HL-60 (cell line): ENCODE results near the gene CIB2.

Source experiments
- DNase-seq, 2 experiments: peaks; one replicate each; pipeline ENCODE4 v3.0.0-alpha.2; 2010 to 2020; ENCODE audit warnings: low read depth in 1 of 2, low spot score in 1 of 2
- H3K27ac ChIP-seq: fragments of 250-450 bp; sonication (Bioruptor Pico); replicated peaks from 2 replicates; pipeline ENCODE4 v1.5.1; 2020; ENCODE audit warnings: mild to moderate bottlenecking, moderate library complexity
- H3K27me3 ChIP-seq: fragments of 250-450 bp; sonication (Bioruptor Pico); 2 replicates; pipeline ENCODE4 v1.5.1; 2021; ENCODE audit warnings: mild to moderate bottlenecking, moderate library complexity; ENCODE audit not compliant: insufficient read depth, poor library complexity, severe bottlenecking
- H3K4me3 ChIP-seq: replicated peaks from 2 replicates; pipeline ENCODE4 v1.5.1; 2011; ENCODE audit warnings: mild to moderate bottlenecking, control low read depth, low read length; ENCODE audit not compliant: insufficient read depth
- GABPA ChIP-seq: IDR thresholded peaks from 2 replicates; pipeline ENCODE4 v1.6.1; 2012; ENCODE audit warnings: low read depth
- POLR2AphosphoS5 ChIP-seq: IDR thresholded peaks from 2 replicates; pipeline ENCODE4 v1.6.1; 2012; ENCODE audit warnings: low read depth
- SPI1 ChIP-seq: IDR thresholded peaks from 2 replicates; pipeline ENCODE4 v1.6.1; 2012; ENCODE audit warnings: low read depth, mild to moderate bottlenecking, borderline replicate concordance
- TF ChIP-seq, protein P1 (sequence below): IDR thresholded peaks from one replicate; pipeline ENCODE4 v1.5.1; 2011; ENCODE audit warnings: low read length, control low read depth, inconsistent platforms; ENCODE audit not compliant: insufficient read depth
- TF ChIP-seq, protein P2 (sequence below): IDR thresholded peaks from 2 replicates; pipeline ENCODE4 v1.6.1; 2012; ENCODE audit warnings: low read depth; ENCODE audit not compliant: insufficient replicate concordance

CIB2 gene

DNA sequence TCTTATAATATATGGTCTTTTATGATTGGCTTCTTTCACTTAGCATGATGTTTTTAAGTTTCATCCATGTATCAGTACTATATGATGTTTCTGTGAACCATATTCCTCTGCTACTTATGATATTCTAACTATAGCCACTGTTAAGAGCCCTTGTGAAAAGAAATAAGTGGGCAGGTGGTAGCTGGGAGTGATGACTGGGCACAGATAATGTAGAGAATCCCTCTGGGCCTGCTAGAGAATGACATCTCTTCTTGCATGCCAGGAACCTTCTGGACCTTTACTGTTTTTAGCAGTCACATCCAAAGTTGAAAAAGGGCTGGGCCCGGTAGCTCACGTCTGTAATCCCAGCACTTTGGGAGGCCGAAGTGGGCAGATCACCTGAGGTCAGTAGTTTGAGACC lies 28.1 kb upstream of the CIB2 start:
- Histone ChIP-seq H3K27ac (no peak overlapping the region), H3K27me3 (no peaks in the 10 kb centered on the region), H3K4me3 (no peak overlapping the region)
- no peak for DNase-seq
- TF ChIP-seq SPI1 = no peak
- TF ChIP-seq POLR2AphosphoS5 = no peak
- TF ChIP-seq GABPA = no peak
- TF ChIP-seq, protein P1, sequence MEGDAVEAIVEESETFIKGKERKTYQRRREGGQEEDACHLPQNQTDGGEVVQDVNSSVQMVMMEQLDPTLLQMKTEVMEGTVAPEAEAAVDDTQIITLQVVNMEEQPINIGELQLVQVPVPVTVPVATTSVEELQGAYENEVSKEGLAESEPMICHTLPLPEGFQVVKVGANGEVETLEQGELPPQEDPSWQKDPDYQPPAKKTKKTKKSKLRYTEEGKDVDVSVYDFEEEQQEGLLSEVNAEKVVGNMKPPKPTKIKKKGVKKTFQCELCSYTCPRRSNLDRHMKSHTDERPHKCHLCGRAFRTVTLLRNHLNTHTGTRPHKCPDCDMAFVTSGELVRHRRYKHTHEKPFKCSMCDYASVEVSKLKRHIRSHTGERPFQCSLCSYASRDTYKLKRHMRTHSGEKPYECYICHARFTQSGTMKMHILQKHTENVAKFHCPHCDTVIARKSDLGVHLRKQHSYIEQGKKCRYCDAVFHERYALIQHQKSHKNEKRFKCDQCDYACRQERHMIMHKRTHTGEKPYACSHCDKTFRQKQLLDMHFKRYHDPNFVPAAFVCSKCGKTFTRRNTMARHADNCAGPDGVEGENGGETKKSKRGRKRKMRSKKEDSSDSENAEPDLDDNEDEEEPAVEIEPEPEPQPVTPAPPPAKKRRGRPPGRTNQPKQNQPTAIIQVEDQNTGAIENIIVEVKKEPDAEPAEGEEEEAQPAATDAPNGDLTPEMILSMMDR = no peak
- TF ChIP-seq, protein P2, sequence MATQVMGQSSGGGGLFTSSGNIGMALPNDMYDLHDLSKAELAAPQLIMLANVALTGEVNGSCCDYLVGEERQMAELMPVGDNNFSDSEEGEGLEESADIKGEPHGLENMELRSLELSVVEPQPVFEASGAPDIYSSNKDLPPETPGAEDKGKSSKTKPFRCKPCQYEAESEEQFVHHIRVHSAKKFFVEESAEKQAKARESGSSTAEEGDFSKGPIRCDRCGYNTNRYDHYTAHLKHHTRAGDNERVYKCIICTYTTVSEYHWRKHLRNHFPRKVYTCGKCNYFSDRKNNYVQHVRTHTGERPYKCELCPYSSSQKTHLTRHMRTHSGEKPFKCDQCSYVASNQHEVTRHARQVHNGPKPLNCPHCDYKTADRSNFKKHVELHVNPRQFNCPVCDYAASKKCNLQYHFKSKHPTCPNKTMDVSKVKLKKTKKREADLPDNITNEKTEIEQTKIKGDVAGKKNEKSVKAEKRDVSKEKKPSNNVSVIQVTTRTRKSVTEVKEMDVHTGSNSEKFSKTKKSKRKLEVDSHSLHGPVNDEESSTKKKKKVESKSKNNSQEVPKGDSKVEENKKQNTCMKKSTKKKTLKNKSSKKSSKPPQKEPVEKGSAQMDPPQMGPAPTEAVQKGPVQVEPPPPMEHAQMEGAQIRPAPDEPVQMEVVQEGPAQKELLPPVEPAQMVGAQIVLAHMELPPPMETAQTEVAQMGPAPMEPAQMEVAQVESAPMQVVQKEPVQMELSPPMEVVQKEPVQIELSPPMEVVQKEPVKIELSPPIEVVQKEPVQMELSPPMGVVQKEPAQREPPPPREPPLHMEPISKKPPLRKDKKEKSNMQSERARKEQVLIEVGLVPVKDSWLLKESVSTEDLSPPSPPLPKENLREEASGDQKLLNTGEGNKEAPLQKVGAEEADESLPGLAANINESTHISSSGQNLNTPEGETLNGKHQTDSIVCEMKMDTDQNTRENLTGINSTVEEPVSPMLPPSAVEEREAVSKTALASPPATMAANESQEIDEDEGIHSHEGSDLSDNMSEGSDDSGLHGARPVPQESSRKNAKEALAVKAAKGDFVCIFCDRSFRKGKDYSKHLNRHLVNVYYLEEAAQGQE = no peak

DNA sequence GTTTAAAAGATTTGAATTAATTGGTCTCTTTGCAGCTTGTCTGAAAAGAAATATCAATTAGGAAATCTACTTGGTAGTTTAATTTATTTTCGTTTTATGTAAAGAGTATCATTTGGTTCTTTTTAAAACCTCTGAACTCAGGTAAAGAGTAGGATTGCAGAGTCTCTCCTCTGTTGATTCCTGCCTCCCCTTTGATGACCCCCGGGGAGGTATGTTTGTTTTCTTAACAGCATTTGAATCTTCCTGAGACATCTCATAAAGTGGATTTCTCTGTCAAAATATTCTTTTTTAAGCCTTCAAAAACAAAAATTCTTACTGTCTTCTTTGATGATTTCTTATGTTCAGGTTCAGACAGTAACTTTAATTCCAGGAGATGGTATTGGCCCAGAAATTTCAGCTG lies 26.0 kb upstream of the CIB2 start:
- TF ChIP-seq POLR2AphosphoS5 = no peak
- TF ChIP-seq, protein P1 = no peak
- TF ChIP-seq GABPA = no peak
- TF ChIP-seq SPI1 = no peak
- Histone ChIP-seq H3K4me3 (no peak overlapping the region), H3K27ac (no peak overlapping the region), H3K27me3 (no peaks in the 10 kb centered on the region)
- no peak for DNase-seq

DNA sequence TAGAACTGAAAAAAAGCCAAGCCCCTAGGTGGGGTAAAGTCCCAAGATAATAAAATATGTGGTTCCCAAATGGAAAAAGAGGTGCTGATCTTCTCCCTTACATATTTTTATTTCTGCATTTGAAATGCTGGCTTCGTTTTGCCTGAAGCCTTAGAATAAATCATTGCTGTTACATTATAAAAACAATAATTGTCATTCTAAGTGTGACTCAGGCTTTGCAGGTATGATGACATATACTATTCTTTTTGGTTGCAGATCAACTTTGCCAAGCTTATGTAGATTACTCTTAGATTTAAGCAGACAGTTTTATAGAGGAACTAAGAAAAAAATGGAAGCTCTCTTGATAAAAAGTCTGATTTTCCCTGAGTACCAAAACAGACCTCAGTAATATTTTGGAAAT lies 25.4 kb upstream of the CIB2 start:
- H3K4me3 ChIP-seq = no peak overlapping the region
- H3K27ac ChIP-seq = no peak overlapping the region
- no peaks in the 10 kb centered on the region for H3K27me3 ChIP-seq
- TF ChIP-seq, protein P2 = no peak
- TF ChIP-seq, protein P1 = no peak
- TF ChIP-seq SPI1 = no peak
- TF ChIP-seq GABPA = no peak
- no peak for TF ChIP-seq POLR2AphosphoS5
- DNase-seq = no peak

DNA sequence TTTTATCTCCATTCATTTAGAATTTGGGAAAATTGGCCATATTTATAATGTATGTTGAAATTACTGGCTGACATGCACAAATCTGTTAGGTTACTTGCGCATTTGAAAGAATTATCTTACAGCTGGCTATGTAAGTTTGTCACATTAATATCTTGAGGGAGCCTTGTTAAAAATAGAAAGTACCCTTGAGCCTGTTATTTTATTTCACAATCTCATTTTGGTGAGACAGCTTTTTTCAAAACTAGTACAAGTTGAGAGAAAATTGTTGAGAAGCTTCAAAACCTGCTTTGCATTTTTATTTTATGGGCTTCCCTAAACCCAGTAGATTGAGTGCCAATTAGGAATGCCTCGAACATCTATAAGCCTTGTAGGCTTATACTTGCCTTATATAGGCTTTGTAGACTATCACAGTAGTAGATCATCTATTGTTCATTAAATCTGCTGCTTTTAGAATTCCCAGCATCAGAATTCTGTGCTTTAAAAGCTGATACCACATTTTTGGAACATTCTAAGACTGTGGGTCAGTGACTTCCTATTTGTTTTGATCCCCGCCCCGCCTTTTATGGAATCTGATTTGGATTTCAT lies 24.2 kb upstream of the CIB2 start:
- no peak overlapping the region for H3K27ac ChIP-seq
- no peak for DNase-seq
- H3K27me3 ChIP-seq = no peaks in the 10 kb centered on the region
- TF ChIP-seq SPI1 (no peak), POLR2AphosphoS5 (no peak), GABPA (no peak)
- TF ChIP-seq, protein P2 = no peak
- TF ChIP-seq, protein P1 = no peak
- H3K4me3 ChIP-seq = no peak overlapping the region
